NOMO-1 (cell line): ENCODE data around the gene ABT1.
"Not testable (repeated sequence)": the region's sequence is repeated elsewhere in the genome, so short reads cannot be mapped to it uniquely, and the experiment has no call there.

ENCODE experiments used
- DNase-seq, 2 experiments: peaks; one replicate each; lab custom pipeline; 2025; ENCODE audit not compliant: unreplicated experiment in 2 of 2; lab: John Stamatoyannopoulos, UW

The ABT1 gene

GRCh38 chr6:26596579-26597388 is at the start of gene ABT1:
ABT1 (plus strand) TSS chr6:26596953; CDS start chr6:26596983, 30 bp downstream.
- peak; percentile 95 to 96 for DNase-seq

DNA sequence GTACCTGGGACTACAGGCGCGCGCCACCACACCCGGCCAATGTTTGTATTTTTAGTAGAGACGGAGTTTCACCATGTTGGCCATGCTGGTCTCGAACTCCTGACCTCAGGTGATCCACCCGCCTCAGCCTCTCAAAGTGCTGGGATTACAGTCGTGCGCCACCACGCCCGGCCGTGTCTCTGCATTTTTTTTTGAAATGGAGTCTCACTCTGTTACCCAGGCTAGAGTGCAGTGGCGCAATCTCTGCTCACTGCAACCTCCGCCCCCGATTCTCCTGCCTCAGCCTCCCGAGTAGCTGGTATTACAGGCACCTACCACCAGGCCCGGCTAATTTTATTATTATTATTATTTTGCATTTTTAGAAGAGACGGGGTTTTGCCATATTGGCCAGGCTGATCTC is 49.4 kb upstream of the ABT1 start:
- not testable (repeated sequence) for DNase-seq

DNA sequence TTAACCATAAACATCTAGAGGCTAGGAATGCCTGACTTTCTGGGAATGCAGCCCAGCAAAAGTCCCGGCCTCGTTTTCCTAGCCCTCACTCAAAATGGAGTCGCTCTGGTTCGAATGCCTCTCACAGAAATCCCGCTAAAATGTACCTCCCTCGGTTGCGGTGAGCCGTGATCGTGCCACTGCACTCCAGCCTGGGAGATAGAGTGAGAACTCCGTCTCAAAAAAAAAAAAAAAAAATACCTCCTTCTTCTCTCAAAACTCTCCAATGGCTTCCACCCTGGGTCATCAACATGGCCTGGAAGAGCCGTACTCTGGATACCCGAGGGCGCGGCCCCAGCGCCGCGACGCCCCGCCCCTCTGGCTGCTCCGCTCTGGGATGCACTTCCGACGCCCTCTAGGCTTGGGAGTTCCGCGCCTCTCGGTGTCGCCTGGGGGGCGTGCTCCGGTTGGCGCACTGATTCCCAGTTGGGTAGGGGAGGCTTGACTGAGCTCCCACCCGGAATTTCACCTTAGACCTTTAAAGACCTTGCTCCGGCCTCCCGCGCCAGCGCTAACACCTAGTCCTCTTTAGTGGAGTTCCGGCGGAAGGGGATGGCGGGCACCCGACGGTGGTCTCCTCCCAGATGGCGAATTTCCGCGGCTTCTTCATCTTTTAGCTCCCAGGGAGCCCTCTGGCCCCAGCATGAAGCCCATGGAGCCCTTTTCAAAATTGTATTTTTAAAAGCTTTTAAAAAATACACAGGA is 46.3 kb upstream of the ABT1 start:
- DNase-seq = peak; percentile 50 to 74

DNA sequence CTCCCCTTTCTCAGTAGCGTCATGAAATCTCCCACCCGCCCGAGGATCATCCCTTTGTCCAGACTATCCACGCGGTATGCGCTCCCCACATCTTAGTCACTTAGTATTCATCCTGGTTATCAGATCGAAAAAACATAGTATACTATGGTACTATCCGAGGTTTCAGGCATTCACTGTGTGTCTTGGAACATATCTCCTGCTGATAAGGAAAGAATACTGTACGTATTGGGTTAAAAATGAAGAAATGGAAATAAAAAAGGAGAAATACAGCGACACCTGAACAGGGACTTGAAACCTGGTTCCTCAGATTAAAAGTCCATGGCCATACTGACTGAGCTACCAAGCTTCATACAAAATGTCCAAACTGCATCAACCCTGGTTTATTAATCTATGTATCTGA is 44.5 kb upstream of the ABT1 start:
- DNase-seq = no peak

GRCh38 chr6:26552640-26553188 is 44.0 kb upstream of the ABT1 start:
- DNase-seq = no peak

- DNase-seq = peak; percentile 63 to 75
Measured at GRCh38 chr6:26553264-26553634, 43.5 kb upstream of the ABT1 start.

DNA sequence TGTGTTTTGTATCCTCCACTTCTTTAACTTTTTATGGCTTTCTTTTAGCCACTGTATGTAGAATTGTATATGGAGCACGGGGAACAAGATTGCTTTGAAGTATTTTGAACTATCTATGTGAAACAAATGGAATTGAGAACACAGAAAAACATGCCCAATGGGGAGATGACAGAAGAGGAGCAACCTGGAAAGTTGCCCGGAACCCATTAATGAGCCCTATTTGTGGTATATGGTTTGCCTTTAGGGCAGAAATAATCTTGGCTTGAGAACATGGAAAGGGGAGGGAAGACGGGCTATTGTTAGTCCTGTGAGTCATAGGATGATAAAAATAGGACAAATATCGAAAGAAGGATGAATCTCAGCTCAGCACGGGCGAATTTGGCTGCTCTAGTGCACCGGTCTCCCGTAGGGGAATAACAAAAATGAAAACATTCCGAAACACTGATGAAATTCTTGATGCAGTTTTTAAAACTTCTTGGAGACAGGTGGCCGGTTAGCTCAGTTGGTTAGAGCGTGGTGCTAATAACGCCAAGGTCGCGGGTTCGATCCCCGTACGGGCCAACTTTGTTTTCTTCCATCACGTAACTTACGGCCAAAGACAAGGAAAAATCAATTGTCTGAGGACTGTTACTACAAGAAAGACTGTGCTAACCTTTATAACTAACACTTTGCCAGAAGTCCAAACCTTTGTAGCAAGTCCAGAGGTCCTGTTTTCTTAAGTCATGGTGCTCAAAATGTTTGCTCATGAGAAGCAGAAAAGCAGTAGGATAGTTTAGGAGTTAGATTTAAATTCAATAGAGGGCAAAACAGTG is 42.9 kb upstream of the ABT1 start:
- DNase-seq = peak; percentile 71 to 77

DNA sequence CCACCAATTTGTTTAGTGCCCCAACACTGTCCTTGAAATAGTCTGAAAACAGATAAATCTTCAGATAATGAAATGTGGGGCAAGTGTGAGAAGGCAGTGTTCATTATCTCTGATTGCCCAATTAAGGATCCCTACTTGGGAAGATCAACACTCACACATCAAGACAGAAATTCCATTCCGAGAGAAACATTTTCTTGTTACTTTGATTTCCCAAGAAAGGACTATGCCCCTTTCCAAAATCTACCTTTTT is 42.4 kb upstream of the ABT1 start:
- DNase-seq = no peak

- peak; percentile 23 to 25 for DNase-seq
Measured at GRCh38 chr6:26554697-26555504, 41.9 kb upstream of the ABT1 start.

- DNase-seq = no peak
Measured at GRCh38 chr6:26555505-26556262, 41.1 kb upstream of the ABT1 start.

DNA sequence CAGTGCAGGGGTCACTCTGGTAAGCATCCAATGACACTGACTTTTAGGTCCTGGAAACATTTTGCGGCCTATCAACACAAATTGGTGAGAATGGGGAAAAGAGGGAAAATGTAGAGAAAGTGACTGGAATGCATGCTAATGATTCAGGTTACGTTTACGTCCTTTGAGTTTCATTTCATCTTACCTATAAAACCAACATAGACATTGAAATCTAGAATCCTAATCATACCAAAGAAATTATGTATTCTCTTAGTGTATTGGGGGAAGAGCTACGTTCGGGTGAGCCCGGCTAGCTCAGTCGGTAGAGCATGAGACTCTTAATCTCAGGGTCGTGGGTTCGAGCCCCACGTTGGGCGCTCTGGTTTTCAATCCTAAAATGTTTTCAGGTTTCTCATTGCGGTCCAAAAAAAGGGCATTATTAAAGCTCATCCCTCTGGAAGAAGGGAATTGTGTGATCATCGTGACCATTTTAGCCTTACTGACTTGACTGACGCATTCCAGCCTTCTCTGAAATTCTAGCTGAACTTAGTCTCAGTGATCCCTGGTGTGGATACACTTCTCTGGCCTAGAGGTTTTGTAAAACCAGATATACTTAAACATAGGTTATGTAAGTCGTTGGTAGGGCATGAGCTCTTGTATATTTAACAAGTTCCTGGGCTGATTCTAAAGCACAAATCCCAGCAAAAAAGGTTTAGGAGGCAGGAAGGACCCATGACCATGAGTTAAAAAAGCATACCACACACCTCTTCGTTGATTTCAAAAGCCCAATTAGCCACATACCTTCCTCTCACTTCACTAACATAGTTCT is 40.3 kb upstream of the ABT1 start:
- DNase-seq = no peak

DNA sequence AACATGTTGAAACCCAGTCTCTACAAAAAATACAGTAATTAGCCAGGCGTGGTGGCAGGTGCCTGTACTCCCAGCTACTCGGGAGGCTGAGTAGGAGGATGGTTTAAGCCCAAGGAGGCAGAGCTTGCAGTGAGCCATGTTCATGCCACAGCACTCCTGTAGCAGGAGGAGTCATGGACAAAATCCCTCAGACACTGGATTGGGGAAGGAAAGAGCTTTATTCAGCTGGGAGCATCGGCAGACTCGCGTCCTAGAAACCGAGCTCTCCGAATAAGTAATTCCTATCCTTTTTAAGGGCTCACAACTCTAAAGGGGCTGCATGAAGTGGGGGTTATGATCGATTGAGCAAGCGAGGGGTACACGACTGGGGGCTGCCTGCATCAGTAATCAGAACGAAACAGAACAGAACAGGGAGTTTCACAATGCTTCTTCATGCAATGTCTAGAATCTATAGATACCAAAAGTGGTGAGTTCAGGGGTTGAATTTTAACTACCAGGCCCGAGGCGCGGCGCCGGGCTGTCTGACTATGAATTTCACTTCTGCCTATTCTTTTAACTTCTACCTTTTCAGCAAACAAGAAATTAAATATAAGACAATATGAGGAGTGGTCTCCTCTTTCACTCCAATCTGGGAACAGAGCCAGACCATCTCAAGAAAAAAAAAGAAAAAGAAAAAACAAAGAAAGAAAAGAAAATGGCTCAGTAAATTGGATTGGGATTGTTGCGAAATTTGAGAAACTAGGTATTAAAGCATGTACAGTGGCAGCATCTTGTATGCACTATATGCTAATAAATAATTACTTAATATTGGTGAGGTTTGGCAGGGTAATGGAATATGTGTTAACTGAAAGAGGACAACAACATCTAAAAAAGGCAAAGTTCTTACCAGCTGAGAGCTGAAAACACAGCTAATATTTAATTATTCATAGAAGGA is 35.0 kb upstream of the ABT1 start:
- peak; percentile 29 to 30 for DNase-seq

DNA sequence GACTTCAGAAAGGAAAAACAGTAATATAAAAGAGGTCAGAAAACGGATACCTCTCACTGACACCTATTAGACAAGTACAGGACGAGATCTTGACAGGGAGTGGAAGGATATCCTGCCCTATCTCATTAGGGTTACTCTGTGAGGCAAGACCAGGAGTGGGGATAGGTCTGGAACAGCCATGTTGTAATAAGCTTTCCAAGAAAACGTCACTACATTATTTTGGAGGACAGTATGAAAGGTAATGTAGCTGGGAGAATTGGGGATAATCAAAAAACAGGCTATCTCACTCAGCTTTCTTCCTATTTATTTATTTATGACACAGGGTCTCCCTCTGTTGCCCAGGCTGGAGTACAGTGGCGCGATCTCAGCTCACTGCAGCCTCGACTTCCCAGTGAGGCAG is 33.3 kb upstream of the ABT1 start:
- DNase-seq = no peak

DNA sequence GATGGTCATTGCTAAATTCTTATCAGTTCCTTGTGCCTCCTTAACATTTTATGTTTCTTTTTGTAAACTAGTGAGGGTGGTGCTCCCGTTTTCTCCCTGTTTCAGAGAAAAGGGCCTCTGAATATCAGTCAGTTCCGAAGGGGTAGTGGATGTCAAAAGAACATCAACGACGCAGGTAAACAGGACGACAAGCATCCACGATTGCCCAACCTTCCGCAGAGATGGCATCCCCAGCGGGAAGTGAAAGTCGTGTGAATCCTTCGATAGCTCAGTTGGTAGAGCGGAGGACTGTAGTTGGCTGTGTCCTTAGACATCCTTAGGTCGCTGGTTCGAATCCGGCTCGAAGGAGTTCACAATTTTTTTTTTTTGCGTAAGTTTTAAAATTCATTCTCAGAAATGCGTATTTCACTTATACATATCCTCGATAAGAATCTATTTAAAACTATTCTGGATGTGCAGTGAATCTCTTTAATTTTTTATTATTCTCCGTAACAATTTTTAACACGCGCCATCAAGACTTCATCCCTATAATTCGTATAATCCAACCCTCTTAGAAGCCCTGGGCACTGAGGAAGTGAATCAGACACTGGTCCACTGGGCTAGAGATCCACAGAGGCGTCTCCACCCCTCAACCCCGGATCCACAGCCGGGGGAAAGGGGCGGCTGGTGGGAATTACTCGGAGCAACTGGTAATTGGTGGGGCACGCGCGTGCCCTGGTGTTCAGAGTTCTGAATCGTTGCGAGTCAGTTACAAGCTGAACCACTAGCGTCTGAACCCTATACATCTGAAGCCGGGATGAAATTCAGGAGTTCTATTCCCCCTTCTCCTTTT is 27.9 kb upstream of the ABT1 start:
- DNase-seq = peak; percentile 80 to 87

- no peak for DNase-seq
Measured at GRCh38 chr6:26569433-26569764, 27.4 kb upstream of the ABT1 start.

GRCh38 chr6:26570027-26570809 is 26.5 kb upstream of the ABT1 start:
- no peak for DNase-seq
